Mesenchymal stem cell (in vitro differentiated cells and primary cell): ENCODE data around the gene IL17RA.

Experiments used
- DNase-seq: peaks from one replicate; pipeline ENCODE4 v3.0.0-alpha.2; 2013
- H2AFZ ChIP-seq: one replicate; pipeline ENCODE4 v1.6.1; 2013; ENCODE audit warnings: low read depth, mild to moderate bottlenecking, control low read depth, inconsistent platforms, low read length, moderate library complexity
- H2AK5ac ChIP-seq: 2 replicates; pipeline ENCODE4 v1.6.1; 2013; ENCODE audit warnings: low read length, moderate library complexity, mild to moderate bottlenecking, inconsistent platforms; ENCODE audit not compliant: severe bottlenecking
- H2BK120ac ChIP-seq: one replicate; pipeline ENCODE4 v1.6.1; 2013; ENCODE audit warnings: low read depth, mild to moderate bottlenecking, inconsistent platforms, low read length, moderate library complexity
- H2BK12ac ChIP-seq, 2 experiments: one replicate each; pipeline ENCODE4 v1.6.1; 2013; ENCODE audit warnings: inconsistent platforms in 2 of 2, low read length in 2 of 2, mild to moderate bottlenecking in 2 of 2, moderate library complexity in 2 of 2, control low read depth in 1 of 2
- H2BK15ac ChIP-seq: one replicate; pipeline ENCODE4 v1.6.1; 2013; ENCODE audit warnings: mild to moderate bottlenecking, low read depth, inconsistent platforms; ENCODE audit not compliant: poor library complexity, severe bottlenecking
- H2BK5ac ChIP-seq: 2 replicates; pipeline ENCODE4 v1.6.1; 2013; ENCODE audit warnings: low read depth, mild to moderate bottlenecking, low read length, control low read depth, inconsistent platforms; ENCODE audit not compliant: poor library complexity, severe bottlenecking
- H3K14ac ChIP-seq, 2 experiments: one replicate each; pipeline ENCODE4 v1.6.1; 2013; ENCODE audit warnings: inconsistent platforms in 2 of 2, low read length in 2 of 2, control low read depth in 1 of 2, mild to moderate bottlenecking in 1 of 2, moderate library complexity in 1 of 2
- H3K18ac ChIP-seq, 2 experiments: one replicate each; pipeline ENCODE4 v1.6.1; 2013; ENCODE audit warnings: inconsistent platforms in 2 of 2, low read length in 2 of 2, control low read depth in 1 of 2, low read depth in 1 of 2, mild to moderate bottlenecking in 1 of 2
- H3K23ac ChIP-seq, 2 experiments: one replicate each; pipeline ENCODE4 v1.6.1; 2013; ENCODE audit warnings: inconsistent platforms in 2 of 2, low read length in 2 of 2, mild to moderate bottlenecking in 2 of 2, moderate library complexity in 2 of 2, control low read depth in 1 of 2
- H3K27ac ChIP-seq: 2 replicates; pipeline ENCODE4 v1.5.1; 2013; ENCODE audit warnings: mild to moderate bottlenecking, moderate library complexity, low read length, control low read depth, inconsistent platforms; ENCODE audit not compliant: poor library complexity, severe bottlenecking
- H3K27me3 ChIP-seq, 2 experiments: 2 replicates each; pipeline versions ENCODE4 v1.6.1 to v1.7.0; 2013; ENCODE audit warnings: low read length in 2 of 2, mild to moderate bottlenecking in 2 of 2, moderate library complexity in 2 of 2, control low read depth in 1 of 2, inconsistent platforms in 1 of 2; ENCODE audit not compliant: control insufficient read depth in 1 of 2, insufficient read depth in 1 of 2
- H3K36me3 ChIP-seq, 2 experiments: 2 replicates each; pipeline versions ENCODE4 v1.6.1 to v1.7.0; 2013; ENCODE audit warnings: low read length in 2 of 2, control low read depth in 1 of 2, inconsistent platforms in 1 of 2, low read depth in 1 of 2, mild to moderate bottlenecking in 1 of 2; ENCODE audit not compliant: insufficient read depth in 2 of 2, control insufficient read depth in 1 of 2
- H3K4ac ChIP-seq, 2 experiments: one replicate each; pipeline ENCODE4 v1.6.1; 2013; ENCODE audit warnings: inconsistent platforms in 2 of 2, low read length in 2 of 2, mild to moderate bottlenecking in 2 of 2, moderate library complexity in 2 of 2, control low read depth in 1 of 2, low read depth in 1 of 2
- H3K4me1 ChIP-seq: 2 replicates; pipeline ENCODE4 v1.6.1; 2013; ENCODE audit warnings: low read depth, low read length, control low read depth; ENCODE audit not compliant: control insufficient read depth, insufficient read depth
- H3K4me2 ChIP-seq: 2 replicates; pipeline ENCODE4 v1.6.1; 2013; ENCODE audit warnings: low read length, mild to moderate bottlenecking, inconsistent platforms; ENCODE audit not compliant: poor library complexity, severe bottlenecking
- H3K4me3 ChIP-seq, 2 experiments: 2 replicates each; pipeline versions ENCODE4 v1.5.1 to v1.7.0; 2013; ENCODE audit warnings: low read length in 2 of 2, mild to moderate bottlenecking in 2 of 2, control low read depth in 1 of 2, low read depth in 1 of 2; ENCODE audit not compliant: insufficient read depth in 1 of 2
- H3K79me1 ChIP-seq: replicated peaks from 2 replicates; pipeline ENCODE4 v1.6.1; 2013; ENCODE audit warnings: mild to moderate bottlenecking, control low read depth, low read length, inconsistent platforms; ENCODE audit not compliant: poor library complexity, severe bottlenecking
- H3K9ac ChIP-seq: 2 replicates; pipeline ENCODE4 v1.7.0; 2013; ENCODE audit warnings: mild to moderate bottlenecking, low read length, moderate library complexity
- H3K9me3 ChIP-seq: 2 replicates; pipeline ENCODE4 v1.7.0; 2013; ENCODE audit warnings: mild to moderate bottlenecking, low read length; ENCODE audit not compliant: control insufficient read depth
- H4K8ac ChIP-seq: one replicate; pipeline ENCODE4 v1.6.1; 2013; ENCODE audit warnings: inconsistent platforms, mild to moderate bottlenecking, low read length, moderate library complexity
- H4K91ac ChIP-seq: one replicate; pipeline ENCODE4 v1.6.1; 2013; ENCODE audit warnings: mild to moderate bottlenecking, low read length, inconsistent platforms
- WGBS: methylation state at CpG from one replicate; pipeline ENCODE4 v1.1.7; 2013; ENCODE audit warnings: mixed read lengths; 5-methylcytosine and 5-hydroxymethylcytosine counted together

IL17RA gene

GRCh38 chr22:17087498-17088131 is 2.8 kb downstream of the IL17RA start:
- H3K9me3 ChIP-seq, result no peaks in the 10 kb centered on the region
- DNase-seq, result peak; percentile 34
- H3K36me3 ChIP-seq, result no peaks in the 10 kb centered on the region
- H2BK5ac ChIP-seq, result no peak overlapping the region
- H3K4me2 ChIP-seq, result no peak overlapping the region
- H4K8ac ChIP-seq, result no peak overlapping the region
- H4K91ac ChIP-seq, result no peak overlapping the region
- no peak overlapping the region for H2BK15ac ChIP-seq
- no peak overlapping the region for H3K4me3 ChIP-seq
- H3K27me3 ChIP-seq, result no peaks in the 10 kb centered on the region
- H2AFZ ChIP-seq, result no peak overlapping the region
- H3K79me1 ChIP-seq, result peaks cover 24% of the 10 kb centered on the region
- H2BK12ac ChIP-seq, result no peak overlapping the region
- H3K4me1 ChIP-seq, result peaks cover 19% of the 10 kb centered on the region
- no peak overlapping the region for H3K18ac ChIP-seq
- H2AK5ac ChIP-seq, result no peak overlapping the region
- no peak overlapping the region for H3K14ac ChIP-seq
- no peak overlapping the region for H3K4ac ChIP-seq
- 89% methylated on average over 10 of the region's 12 CpGs for WGBS
- no peak overlapping the region for H2BK120ac ChIP-seq
- H3K9ac ChIP-seq, result no peak overlapping the region
- H3K23ac ChIP-seq, result no peak overlapping the region
- no peak overlapping the region for H3K27ac ChIP-seq

- no peak overlapping the region for H2BK120ac ChIP-seq
- no peak overlapping the region for H3K23ac ChIP-seq
- no peak overlapping the region for H3K9ac ChIP-seq
- H3K18ac ChIP-seq, result no peak overlapping the region
- no peak overlapping the region for H2BK15ac ChIP-seq
- no peak overlapping the region for H4K8ac ChIP-seq
- peaks cover 10% of the 10 kb centered on the region for H3K4me1 ChIP-seq
- H3K36me3 ChIP-seq, result no peaks in the 10 kb centered on the region
- H3K14ac ChIP-seq, result no peak overlapping the region
- H3K79me1 ChIP-seq, result peaks cover 28% of the 10 kb centered on the region
- no peak overlapping the region for H3K4ac ChIP-seq
- H3K4me2 ChIP-seq, result no peak overlapping the region
- H2AFZ ChIP-seq, result no peak overlapping the region
- DNase-seq, result no peak
- H4K91ac ChIP-seq, result no peak overlapping the region
- no peak overlapping the region for H3K4me3 ChIP-seq
- no peak overlapping the region for H2BK12ac ChIP-seq
- H3K9me3 ChIP-seq, result no peaks in the 10 kb centered on the region
- no peak overlapping the region for H2BK5ac ChIP-seq
- no peaks in the 10 kb centered on the region for H3K27me3 ChIP-seq
- no peak overlapping the region for H3K27ac ChIP-seq
- H2AK5ac ChIP-seq, result no peak overlapping the region
Observed at GRCh38 chr22:17090550-17090949, 5.8 kb downstream of the IL17RA start.

DNA sequence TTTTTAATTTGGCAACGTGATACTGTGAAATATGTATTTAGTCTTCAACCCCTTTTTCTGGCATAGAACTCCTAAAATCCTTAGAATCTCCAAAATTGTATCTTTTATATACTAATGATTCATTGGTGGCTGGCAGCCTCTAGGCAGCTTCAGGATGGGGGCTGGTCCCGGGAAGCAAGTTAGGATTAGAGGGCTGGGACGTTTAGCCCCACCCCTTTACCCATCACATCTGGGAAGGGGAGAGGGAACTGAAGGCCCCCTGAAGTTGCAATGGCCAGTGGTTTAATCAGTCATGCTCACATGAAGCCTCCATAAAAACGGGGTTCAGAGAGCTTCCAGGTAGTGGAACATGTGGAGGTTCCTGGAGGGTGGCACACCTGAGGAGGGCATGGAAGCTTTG is 7.1 kb downstream of the IL17RA start:
- Histone ChIP-seq H3K14ac (no peak overlapping the region), H2AK5ac (no peak overlapping the region), H3K18ac (no peak overlapping the region), H3K27me3 (no peaks in the 10 kb centered on the region), H3K4ac (no peak overlapping the region), H3K9me3 (no peaks in the 10 kb centered on the region), H3K4me1 (peaks cover 1% of the 10 kb centered on the region), H2BK120ac (no peak overlapping the region), H3K4me2 (no peak overlapping the region), H2BK5ac (no peak overlapping the region), H3K9ac (no peak overlapping the region), H3K4me3 (no peak overlapping the region), H3K79me1 (peaks cover 30% of the 10 kb centered on the region), H3K36me3 (peaks cover under 1 to 2% of the 10 kb centered on the region in 2 experiments), H3K27ac (no peak overlapping the region), H4K91ac (no peak overlapping the region), H2BK12ac (no peak overlapping the region), H4K8ac (no peak overlapping the region), H3K23ac (no peak overlapping the region), H2AFZ (no peak overlapping the region), H2BK15ac (no peak overlapping the region)
- 94% methylated on average over 2 of the region's 4 CpGs for WGBS
- no peak for DNase-seq

- no peak overlapping the region for H3K18ac ChIP-seq
- H3K27ac ChIP-seq, result no peak overlapping the region
- H3K9me3 ChIP-seq, result no peaks in the 10 kb centered on the region
- H3K27me3 ChIP-seq, result no peaks in the 10 kb centered on the region
- H2BK120ac ChIP-seq, result no peak overlapping the region
- H3K4me2 ChIP-seq, result no peak overlapping the region
- no peak overlapping the region for H2BK5ac ChIP-seq
- H4K8ac ChIP-seq, result no peak overlapping the region
- H3K9ac ChIP-seq, result no peak overlapping the region
- H2AFZ ChIP-seq, result no peak overlapping the region
- no peak overlapping the region for H4K91ac ChIP-seq
- H3K4me3 ChIP-seq, result no peak overlapping the region
- no peak overlapping the region for H2AK5ac ChIP-seq
- H2BK15ac ChIP-seq, result no peak overlapping the region
- H3K14ac ChIP-seq, result no peak overlapping the region
- H3K23ac ChIP-seq, result no peak overlapping the region
- 86% methylated on average over 3 of the region's 3 CpGs for WGBS
- H3K4me1 ChIP-seq, result no peaks in the 10 kb centered on the region
- peaks cover 31% of the 10 kb centered on the region for H3K79me1 ChIP-seq
- peaks cover 9 to 13% of the 10 kb centered on the region in 2 experiments for H3K36me3 ChIP-seq
- no peak overlapping the region for H2BK12ac ChIP-seq
- H3K4ac ChIP-seq, result no peak overlapping the region
- DNase-seq, result no peak
Observed at GRCh38 chr22:17093081-17093480, 8.3 kb downstream of the IL17RA start.
